Fibroblast of skin of right quadriceps (primary cell): ENCODE results near the gene ACTN1.
A peak's percentile ranks its signal among the peaks of the same experiment; 100 is the strongest.
"Not testable (repeated sequence)": the region's sequence is repeated elsewhere in the genome, so short reads cannot be mapped to it uniquely, and the experiment has no call there.

Experiments
- DNase-seq: peaks from one replicate; pipeline ENCODE4 v3.0.0-alpha.2; 2013

The ACTN1 gene

GRCh38 chr14:68979021-68979721 is at the start of gene ACTN1:
Gene ACTN1 (minus strand): TSS chr14:68979302. CDS start chr14:68979056, 246 bp downstream.
- peak; percentile 99 for DNase-seq

- DNase-seq: no peak
These were observed 48.3 kb upstream of the ACTN1 start for GRCh38 chr14:69027242-69027913.

- DNase-seq: no peak
These were observed 43.9 kb upstream of the ACTN1 start for GRCh38 chr14:69023035-69023434.

GRCh38 chr14:69022093-69022492 is 43.0 kb upstream of the ACTN1 start:
- DNase-seq: not testable (repeated sequence)

GRCh38 chr14:69017706-69018105 is 38.6 kb upstream of the ACTN1 start:
- DNase-seq: no peak

GRCh38 chr14:69014829-69015259 is 35.7 kb upstream of the ACTN1 start:
- DNase-seq: peak; percentile 19

- peak; percentile 70 for DNase-seq
These were observed 35.1 kb upstream of the ACTN1 start for GRCh38 chr14:69013943-69014782.

- DNase-seq: peak; percentile 20
These were observed 33.3 kb upstream of the ACTN1 start for GRCh38 chr14:69012256-69012953.

GRCh38 chr14:69010648-69011047 is 31.5 kb upstream of the ACTN1 start:
- DNase-seq: peak; percentile 30

GRCh38 chr14:69008421-69008884 is 29.4 kb upstream of the ACTN1 start:
- peak; percentile 62 for DNase-seq

- DNase-seq: no peak
These were observed 27.2 kb upstream of the ACTN1 start for GRCh38 chr14:69006346-69006745.

GRCh38 chr14:69005432-69006148 is 26.5 kb upstream of the ACTN1 start:
- DNase-seq: peak; percentile 91

GRCh38 chr14:69004731-69005431 is 25.8 kb upstream of the ACTN1 start:
- DNase-seq: peak; percentile 50

GRCh38 chr14:69003626-69004025 is 24.5 kb upstream of the ACTN1 start:
- no peak for DNase-seq

- DNase-seq: no peak
These were observed 23.0 kb upstream of the ACTN1 start for GRCh38 chr14:69002069-69002468.

- no peak for DNase-seq
These were observed 22.3 kb upstream of the ACTN1 start for GRCh38 chr14:69001375-69001774.

GRCh38 chr14:68998062-68998461 is 19.0 kb upstream of the ACTN1 start:
- no peak for DNase-seq

GRCh38 chr14:68995731-68996130 is 16.6 kb upstream of the ACTN1 start:
- DNase-seq: no peak

- DNase-seq: no peak
These were observed 15.0 kb upstream of the ACTN1 start for GRCh38 chr14:68994056-68994455.

- DNase-seq: no peak
These were observed 8.5 kb upstream of the ACTN1 start for GRCh38 chr14:68987653-68988036.

GRCh38 chr14:68986926-68987652 is 8.0 kb upstream of the ACTN1 start:
- DNase-seq: no peak
